ENCODE data around the gene SEC23IP. TPM values are rescaled to one million over a fixed set of nuclear protein-coding genes. Genes with fewer than 3 reads are reported as not detected.
"Not testable (repeated sequence)": the region's sequence is repeated elsewhere in the genome, so short reads cannot be mapped to it uniquely, and the experiment has no call there.

SEC23IP gene
- total RNA-seq, 1 donor from 2014 or later = 53.8 TPM

- DNase-seq (ENCODE audit: low read depth) = not testable (repeated sequence)
These were observed 8.5 kb upstream of the SEC23IP start for GRCh38 chr10:119883901-119884611.

GRCh38 chr10:119886070-119886469 is 6.5 kb upstream of the SEC23IP start:
- DNase-seq (ENCODE audit: low read depth) = not testable (repeated sequence)

GRCh38 chr10:119888715-119889114 is 3.8 kb upstream of the SEC23IP start:
- not testable (repeated sequence) for DNase-seq (ENCODE audit: low read depth)

GRCh38 chr10:119889201-119889600 is 3.3 kb upstream of the SEC23IP start:
- DNase-seq (ENCODE audit: low read depth) = not testable (repeated sequence)

- DNase-seq (ENCODE audit: low read depth) = not testable (repeated sequence)
These were observed 2.2 kb upstream of the SEC23IP start for GRCh38 chr10:119890307-119890706.

- DNase-seq (ENCODE audit: low read depth) = not testable (repeated sequence)
These were observed 712 bp upstream of the SEC23IP start for GRCh38 chr10:119891849-119892187.

DNA sequence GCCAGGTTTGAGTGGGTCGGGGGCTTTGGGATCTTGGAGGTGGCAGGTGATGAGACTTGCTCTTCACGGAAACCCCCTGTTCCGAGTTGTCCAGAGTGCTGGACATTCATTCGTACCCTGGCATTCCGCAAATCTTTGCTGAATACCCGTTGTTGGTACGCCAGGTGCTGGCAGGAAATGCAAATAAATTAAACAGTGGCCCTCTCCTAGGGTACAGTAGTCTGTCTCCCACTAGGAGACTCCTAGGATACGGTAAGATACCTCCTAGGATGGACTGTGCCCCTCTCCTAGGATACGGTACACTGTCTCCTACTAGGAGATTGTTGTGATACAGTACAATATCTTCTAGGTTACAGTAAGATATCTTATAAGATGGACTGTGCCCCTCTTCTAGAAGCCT is 544 bp downstream of the SEC23IP start:
- DNase-seq (ENCODE audit: low read depth) = peak; percentile 11

DNA sequence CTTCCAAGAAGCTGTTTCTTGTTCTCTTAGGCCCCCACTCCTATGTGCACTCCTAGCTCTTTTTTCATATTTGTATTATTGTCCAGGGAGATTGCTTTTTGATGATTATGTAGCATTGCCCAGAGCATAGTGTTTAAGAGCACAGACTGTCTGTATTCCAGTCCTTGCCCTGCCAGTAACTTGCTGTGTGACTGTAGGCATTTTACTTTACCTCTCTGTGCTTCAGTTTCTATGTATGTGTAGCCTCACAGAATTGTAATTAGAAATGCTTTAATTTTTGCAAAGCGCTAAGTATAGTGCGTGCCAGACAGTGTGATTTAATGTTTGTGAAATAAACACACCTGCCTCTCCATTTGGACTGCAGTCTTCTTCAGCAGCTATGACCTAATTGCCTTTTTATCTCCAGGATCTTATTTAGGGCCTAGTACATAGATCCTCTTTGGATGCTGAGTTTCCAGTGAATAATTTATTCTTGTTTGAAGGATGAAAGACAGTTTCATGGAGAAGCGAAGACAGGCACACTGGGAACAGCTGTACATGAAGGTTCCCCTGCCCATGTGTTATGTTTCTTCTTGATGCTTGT is 1.4 kb downstream of the SEC23IP start:
- DNase-seq (ENCODE audit: low read depth) = no peak

GRCh38 chr10:119896061-119896655 is 3.6 kb downstream of the SEC23IP start:
- peak; percentile 86 for DNase-seq (ENCODE audit: low read depth)

DNA sequence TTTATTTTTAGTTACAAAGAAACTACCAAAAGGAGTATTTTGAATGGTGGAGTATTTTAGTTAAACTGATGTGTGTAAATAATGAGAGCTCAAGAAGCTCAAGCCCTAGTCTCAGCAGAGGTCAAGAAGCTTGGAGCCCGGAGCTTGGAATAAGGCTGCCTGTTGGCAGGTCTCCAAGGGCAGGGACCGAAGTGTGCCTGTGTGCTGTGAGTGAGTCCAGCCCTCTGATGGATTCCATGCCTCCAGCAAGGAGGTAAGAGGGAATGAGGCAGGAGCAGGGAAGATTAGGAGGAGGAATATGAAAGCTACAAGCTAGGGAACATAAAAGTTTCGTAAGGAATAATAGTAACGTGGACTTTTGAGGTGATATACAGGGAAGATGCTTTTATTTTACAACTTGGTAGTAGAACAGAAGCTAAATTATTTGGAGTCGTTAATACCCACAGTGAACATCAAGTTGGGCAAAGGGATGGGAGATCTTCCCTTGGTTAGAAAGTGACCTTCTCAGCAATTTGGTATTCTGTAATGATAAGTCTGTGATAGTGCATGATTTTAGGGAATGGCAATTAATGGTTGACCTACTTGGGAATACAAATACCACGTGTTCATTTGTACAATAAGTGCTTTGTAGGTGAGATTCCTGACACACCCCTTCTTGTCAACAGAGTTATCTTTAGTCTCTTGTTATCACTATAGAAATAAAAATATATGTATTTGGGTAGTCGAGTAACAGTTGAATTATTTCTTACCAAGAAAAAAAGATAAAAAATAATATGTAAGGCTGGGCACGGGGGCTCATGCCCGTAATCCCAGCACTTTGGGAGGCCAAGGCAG is 4.6 kb downstream of the SEC23IP start:
- peak; percentile 61 for DNase-seq (ENCODE audit: low read depth)

DNA sequence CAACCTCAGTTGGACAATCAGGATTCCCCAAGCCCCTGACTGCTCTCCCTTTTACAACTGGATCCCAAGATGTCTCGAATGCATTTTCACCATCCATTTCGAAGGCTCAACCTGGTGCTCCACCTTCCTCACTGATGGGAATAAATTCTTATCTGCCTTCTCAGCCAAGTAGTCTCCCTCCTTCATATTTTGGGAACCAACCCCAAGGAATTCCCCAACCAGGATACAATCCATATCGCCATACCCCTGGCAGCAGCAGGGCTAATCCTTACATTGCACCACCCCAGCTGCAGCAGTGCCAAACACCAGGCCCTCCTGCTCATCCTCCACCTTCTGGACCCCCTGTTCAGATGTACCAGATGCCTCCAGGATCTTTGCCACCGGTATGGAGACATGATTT is 6.0 kb downstream of the SEC23IP start:
- no peak for DNase-seq (ENCODE audit: low read depth)

- DNase-seq (ENCODE audit: low read depth) = no peak
These were observed 11.6 kb downstream of the SEC23IP start for GRCh38 chr10:119903946-119904666.

DNA sequence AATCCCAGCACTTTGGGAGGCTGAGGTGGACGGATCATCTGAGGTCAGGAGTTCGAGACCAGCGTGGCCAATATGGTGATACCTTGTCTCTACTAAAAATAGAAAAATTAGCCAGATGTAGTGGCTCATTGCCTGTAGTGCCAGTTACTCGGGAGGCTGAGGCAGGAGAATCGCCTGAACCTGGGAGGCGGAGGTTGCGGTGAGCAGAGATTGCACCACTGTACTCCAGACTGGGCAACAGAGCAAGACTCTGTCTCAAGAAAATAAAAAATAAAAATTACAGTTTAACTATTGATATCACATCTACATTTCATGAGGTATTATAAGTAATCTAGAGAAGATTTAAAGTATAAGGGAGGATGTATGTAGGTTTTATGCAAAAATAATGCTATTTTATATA is 15.2 kb downstream of the SEC23IP start:
- not testable (repeated sequence) for DNase-seq (ENCODE audit: low read depth)

GRCh38 chr10:119908166-119908565 is 15.6 kb downstream of the SEC23IP start:
- DNase-seq (ENCODE audit: low read depth) = peak; percentile 10

- no peak for DNase-seq (ENCODE audit: low read depth)
These were observed 18.2 kb downstream of the SEC23IP start for GRCh38 chr10:119910689-119911088.

GRCh38 chr10:119917777-119918176 is 25.2 kb downstream of the SEC23IP start:
- no peak for DNase-seq (ENCODE audit: low read depth)

DNA sequence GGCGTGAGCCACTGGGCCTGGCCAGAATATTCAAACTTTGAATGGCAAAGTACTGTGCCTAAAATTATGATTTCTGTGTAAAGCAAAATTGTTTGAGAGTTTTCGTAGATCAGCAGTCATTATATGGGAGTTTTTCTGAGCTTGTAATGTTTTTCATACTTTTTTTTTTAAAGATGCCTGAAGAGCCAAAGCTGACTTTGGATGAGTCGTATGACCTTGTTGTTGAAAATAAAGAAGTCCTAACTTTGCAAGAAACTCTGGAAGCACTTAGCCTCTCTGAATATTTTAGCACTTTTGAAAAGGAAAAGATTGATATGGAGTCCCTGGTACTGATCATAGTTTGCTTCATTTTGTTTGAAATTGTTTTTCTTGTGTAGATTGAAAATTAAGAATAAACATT is 26.7 kb downstream of the SEC23IP start:
- no peak for DNase-seq (ENCODE audit: low read depth)

DNA sequence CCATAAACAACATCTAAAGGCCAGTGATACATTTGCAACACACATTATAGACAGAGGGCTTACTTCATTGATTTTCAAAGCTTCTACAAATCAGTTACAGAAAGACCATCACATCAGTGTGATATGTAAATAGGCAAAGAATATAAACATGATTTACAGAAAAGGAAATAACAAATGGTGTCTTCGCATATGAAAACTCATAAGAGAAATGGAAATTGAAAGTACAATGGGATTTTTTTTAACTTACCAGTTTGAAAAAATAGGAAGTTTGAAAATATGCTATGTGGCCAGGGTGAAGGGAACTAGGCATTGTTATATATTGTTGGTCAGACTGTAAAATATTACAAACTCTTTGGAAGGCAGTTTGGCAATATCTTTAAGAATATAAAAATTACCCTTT is 27.3 kb downstream of the SEC23IP start:
- DNase-seq (ENCODE audit: low read depth) = no peak

DNA sequence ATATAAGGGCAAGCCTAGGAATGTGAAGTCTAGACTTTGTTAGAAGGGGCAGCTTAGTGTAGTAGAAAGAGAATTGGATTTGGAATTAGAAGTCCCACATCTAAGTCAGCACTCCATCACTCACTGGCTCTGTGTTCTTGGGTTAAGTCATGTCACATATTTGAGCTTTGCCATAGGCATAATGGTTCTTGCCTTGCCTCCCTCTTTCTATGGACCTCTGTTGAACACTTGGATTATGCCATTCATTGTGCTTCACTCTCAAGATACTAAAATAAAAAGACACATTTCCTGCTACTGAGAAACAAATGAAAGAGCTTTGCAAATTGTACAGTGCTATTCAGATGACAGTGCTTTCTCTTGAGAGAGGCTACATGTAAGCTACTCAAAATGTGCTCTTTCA is 35.9 kb downstream of the SEC23IP start:
- DNase-seq (ENCODE audit: low read depth) = no peak

GRCh38 chr10:119931871-119932270 is 39.3 kb downstream of the SEC23IP start:
- DNase-seq (ENCODE audit: low read depth) = no peak

DNA sequence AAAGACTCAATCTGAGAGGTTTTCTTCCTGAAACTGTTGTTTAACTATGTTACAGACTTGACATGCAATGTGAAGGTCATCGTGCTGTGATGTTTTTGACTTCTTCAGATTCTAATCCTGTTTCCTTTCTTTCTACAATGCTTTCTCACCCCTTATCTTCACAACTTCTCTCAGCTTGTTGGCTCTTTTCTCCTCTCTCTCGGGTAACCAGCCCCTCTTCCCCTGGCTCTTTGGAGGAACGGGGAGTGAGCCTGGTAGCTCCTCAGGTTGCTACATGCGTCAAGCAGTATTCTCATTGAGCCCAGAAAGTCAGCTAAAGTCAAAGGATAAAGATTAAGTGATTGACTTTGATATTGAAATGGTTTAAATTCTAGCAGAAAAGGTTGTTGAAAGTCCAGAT is 40.1 kb downstream of the SEC23IP start:
- no peak for DNase-seq (ENCODE audit: low read depth)

GRCh38 chr10:119933179-119933578 is 40.6 kb downstream of the SEC23IP start:
- DNase-seq (ENCODE audit: low read depth) = peak; percentile 19
